BLaER1 (cell line): ENCODE results near the gene CFAP20DC.
A peak's percentile ranks its signal among the peaks of the same experiment; 100 is the strongest.

Source experiments
- H3K27ac ChIP-seq: shearing (Covaris generic); formaldehyde crosslinking; 2 replicates; pipeline ENCODE4 v1.8.1; 2022
- H3K27me3 ChIP-seq: shearing (Covaris generic); formaldehyde crosslinking; 2 replicates; pipeline ENCODE4 v1.8.1; 2022
- H3K36me3 ChIP-seq: shearing (Covaris generic); formaldehyde crosslinking; 2 replicates; pipeline ENCODE4 v1.8.1; 2022
- H3K4me1 ChIP-seq: shearing (Covaris generic); formaldehyde crosslinking; 2 replicates; pipeline ENCODE4 v1.8.1; 2022
- H3K4me2 ChIP-seq: shearing (Covaris generic); formaldehyde crosslinking; 2 replicates; pipeline ENCODE4 v1.8.1; 2022
- H3K4me3 ChIP-seq: shearing (Covaris generic); formaldehyde crosslinking; 2 replicates; pipeline ENCODE4 v1.8.1; 2022
- H3K9ac ChIP-seq: shearing (Covaris generic); formaldehyde crosslinking; 2 replicates; pipeline ENCODE4 v1.8.1; 2022
- H3K9me3 ChIP-seq: shearing (Covaris generic); formaldehyde crosslinking; 2 replicates; pipeline ENCODE4 v1.8.1; 2022
- H4K20me1 ChIP-seq: shearing (Covaris generic); formaldehyde crosslinking; 2 replicates; pipeline ENCODE4 v1.8.1; 2022
- Cebpa-rat ChIP-seq: shearing (Covaris generic); IDR thresholded peaks from 2 replicates; pipeline ENCODE4 v1.8.1; 2022

CFAP20DC gene

GRCh38 chr3:58888087-58888486, 161.7 kb downstream of the CFAP20DC start:
- no peak for TF ChIP-seq Cebpa-rat
- H3K4me3 ChIP-seq: no peak overlapping the region
- no peak overlapping the region for H3K4me2 ChIP-seq
- no peak overlapping the region for H3K27ac ChIP-seq
- H3K9ac ChIP-seq: no peak overlapping the region
- peaks cover 21% of the 10 kb centered on the region for H3K36me3 ChIP-seq
- H3K4me1 ChIP-seq: no peaks in the 10 kb centered on the region
- H4K20me1 ChIP-seq: no peaks in the 10 kb centered on the region
- H3K27me3 ChIP-seq: no peaks in the 10 kb centered on the region
- peaks cover 30% of the 10 kb centered on the region for H3K9me3 ChIP-seq

DNA sequence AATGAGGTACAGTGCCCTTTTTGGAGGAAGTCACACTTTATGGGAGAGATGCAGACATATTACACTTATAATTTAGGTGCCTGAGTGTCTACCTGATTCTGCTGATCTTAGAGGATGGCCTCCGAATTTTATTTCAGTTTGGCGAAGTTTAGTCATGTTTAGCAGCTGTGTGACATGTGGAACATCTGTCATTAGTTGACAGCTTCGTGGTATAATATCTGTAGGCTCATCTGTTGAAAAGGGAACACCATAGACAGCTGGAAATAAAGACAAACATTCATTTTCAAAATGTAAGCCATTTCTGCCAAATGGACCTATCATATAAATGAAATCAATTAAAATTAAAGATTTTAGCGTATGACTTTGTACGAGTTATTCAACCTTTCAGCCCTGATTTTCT, 165.4 kb downstream of the CFAP20DC start:
- no peak for TF ChIP-seq Cebpa-rat
- no peak overlapping the region for H3K4me2 ChIP-seq
- H3K36me3 ChIP-seq: peaks cover 21% of the 10 kb centered on the region
- no peak overlapping the region for H3K4me3 ChIP-seq
- H4K20me1 ChIP-seq: no peaks in the 10 kb centered on the region
- no peak overlapping the region for H3K27ac ChIP-seq
- peaks cover 7% of the 10 kb centered on the region; the same call in 1 of the 2 replicates for H3K9me3 ChIP-seq
- no peaks in the 10 kb centered on the region for H3K4me1 ChIP-seq
- H3K9ac ChIP-seq: no peak overlapping the region
- H3K27me3 ChIP-seq: no peaks in the 10 kb centered on the region

DNA sequence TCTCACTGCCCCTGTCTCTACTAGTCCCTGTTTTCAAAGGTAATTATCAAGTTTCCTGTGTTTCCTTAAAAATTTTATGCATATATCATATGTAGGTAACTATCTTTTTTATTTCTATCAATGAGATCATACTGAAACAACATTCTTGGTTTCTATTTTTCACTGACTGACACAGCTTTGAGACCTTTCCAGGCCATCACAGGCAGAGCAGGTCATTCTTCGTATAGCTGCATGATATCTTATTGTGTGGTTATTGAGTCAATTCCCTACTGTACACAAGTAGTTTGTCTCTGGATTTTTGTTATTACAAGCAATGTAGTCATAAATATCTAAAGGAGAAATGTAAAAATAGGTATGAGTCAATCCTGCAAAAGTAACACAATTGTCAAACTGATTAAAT, 169.6 kb downstream of the CFAP20DC start:
- peaks cover 14% of the 10 kb centered on the region for H3K36me3 ChIP-seq
- H3K4me3 ChIP-seq: no peak overlapping the region
- H3K27ac ChIP-seq: no peak overlapping the region
- H3K27me3 ChIP-seq: no peaks in the 10 kb centered on the region
- H4K20me1 ChIP-seq: no peaks in the 10 kb centered on the region
- no peak for TF ChIP-seq Cebpa-rat
- no peaks in the 10 kb centered on the region for H3K4me1 ChIP-seq
- H3K9ac ChIP-seq: no peak overlapping the region
- H3K9me3 ChIP-seq: no peaks in the 10 kb centered on the region
- H3K4me2 ChIP-seq: no peak overlapping the region

DNA sequence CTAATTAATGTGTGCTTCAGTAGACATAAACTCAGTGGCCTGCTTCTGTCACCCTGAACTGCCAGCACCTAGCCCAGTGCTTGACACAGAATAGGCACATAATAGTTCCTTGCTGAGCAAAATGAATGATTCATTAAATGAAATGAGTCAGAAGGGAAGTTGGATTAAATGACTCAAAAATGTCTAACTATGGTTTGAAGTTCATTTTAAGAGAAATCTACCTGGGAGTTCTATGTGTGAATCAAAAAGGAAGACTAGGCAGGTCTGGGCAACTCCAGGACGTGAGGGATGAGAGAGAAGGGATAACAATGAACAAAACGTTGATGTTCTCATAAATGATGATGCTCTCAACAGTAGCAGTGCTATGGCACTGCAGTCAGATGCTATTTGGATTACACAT, 175.0 kb downstream of the CFAP20DC start:
- Histone ChIP-seq H4K20me1 (no peaks in the 10 kb centered on the region), H3K27me3 (no peaks in the 10 kb centered on the region), H3K9ac (no peak overlapping the region), H3K4me3 (no peak overlapping the region), H3K27ac (peak overlapping the region; percentile 47; the same call in 1 of the 2 replicates), H3K9me3 (peaks cover 10% of the 10 kb centered on the region; the same call in 1 of the 2 replicates), H3K4me1 (no peaks in the 10 kb centered on the region), H3K4me2 (no peak overlapping the region), H3K36me3 (peaks cover 35% of the 10 kb centered on the region)
- TF ChIP-seq Cebpa-rat: no peak

DNA sequence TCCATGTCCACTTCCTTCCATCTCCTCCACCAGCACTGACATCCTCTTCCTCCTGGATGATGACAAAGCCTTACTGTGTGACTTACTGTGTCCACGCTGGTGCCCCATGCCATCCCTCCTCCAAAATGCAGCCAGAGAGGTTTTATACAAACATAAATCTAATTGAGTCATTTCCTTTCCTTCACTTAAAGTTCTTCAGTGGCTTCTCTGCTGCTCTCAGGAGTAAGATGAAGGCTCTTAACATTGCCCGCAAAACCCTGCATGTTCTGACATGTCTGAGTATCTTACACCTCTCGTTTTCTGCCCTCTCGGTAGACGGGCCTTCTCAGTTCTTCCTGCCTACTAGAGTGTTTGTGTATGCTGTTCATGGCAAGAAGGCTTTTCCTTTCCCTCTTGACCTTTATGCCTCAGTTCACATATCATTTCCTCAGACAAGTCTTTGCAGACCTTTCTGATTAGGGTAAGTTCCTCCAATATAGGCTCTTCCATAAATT, 175.5 kb downstream of the CFAP20DC start:
- TF ChIP-seq Cebpa-rat: no peak
- no peak overlapping the region for H3K9ac ChIP-seq
- H3K27me3 ChIP-seq: no peaks in the 10 kb centered on the region
- no peaks in the 10 kb centered on the region for H3K4me1 ChIP-seq
- peaks cover 10% of the 10 kb centered on the region; the same call in 1 of the 2 replicates for H3K9me3 ChIP-seq
- no peak overlapping the region for H3K4me2 ChIP-seq
- H3K4me3 ChIP-seq: no peak overlapping the region
- no peaks in the 10 kb centered on the region for H4K20me1 ChIP-seq
- H3K36me3 ChIP-seq: peaks cover 35% of the 10 kb centered on the region
- H3K27ac ChIP-seq: peak overlapping the region; percentile 47; the same call in 1 of the 2 replicates

DNA sequence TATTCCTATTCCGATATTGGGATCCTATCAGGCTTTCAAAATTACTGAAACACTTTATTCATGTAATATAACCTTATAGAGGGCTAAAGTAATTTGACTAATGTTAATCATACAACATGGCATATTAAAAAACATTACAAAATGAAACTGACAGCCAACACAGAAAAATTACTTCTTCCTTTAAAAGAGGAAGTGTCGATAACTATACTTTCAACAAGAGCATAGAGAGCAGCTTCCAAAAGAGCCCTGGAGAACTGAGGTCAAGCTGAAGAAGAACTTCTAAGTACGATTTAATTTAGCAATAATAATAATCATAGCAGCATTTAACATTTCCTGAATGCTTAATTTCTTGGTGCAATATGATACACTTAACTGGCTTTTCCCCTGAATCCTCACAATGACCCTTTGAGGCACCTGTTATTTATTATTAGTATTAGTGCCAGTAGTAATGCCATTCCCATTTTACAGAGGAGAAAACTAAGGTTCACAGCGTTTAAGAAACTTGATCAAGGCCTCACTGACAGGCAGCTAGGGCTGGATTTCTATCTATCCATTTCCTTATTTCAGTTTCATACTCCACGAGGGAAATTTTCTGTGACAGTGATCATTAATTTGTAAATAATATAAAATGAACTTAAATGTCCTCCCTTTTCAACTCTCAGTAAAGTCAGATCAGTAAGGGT, 181.6 kb downstream of the CFAP20DC start:
- H3K4me2 ChIP-seq: peak overlapping the region; percentile 5; the same call in 1 of the 2 replicates
- H3K36me3 ChIP-seq: peaks cover 41% of the 10 kb centered on the region
- H3K9ac ChIP-seq: no peak overlapping the region
- H4K20me1 ChIP-seq: no peaks in the 10 kb centered on the region
- no peak overlapping the region for H3K4me3 ChIP-seq
- no peaks in the 10 kb centered on the region for H3K27me3 ChIP-seq
- H3K4me1 ChIP-seq: peaks cover 45% of the 10 kb centered on the region
- peaks cover 28% of the 10 kb centered on the region for H3K9me3 ChIP-seq
- H3K27ac ChIP-seq: no peak overlapping the region
- no peak for TF ChIP-seq Cebpa-rat

DNA sequence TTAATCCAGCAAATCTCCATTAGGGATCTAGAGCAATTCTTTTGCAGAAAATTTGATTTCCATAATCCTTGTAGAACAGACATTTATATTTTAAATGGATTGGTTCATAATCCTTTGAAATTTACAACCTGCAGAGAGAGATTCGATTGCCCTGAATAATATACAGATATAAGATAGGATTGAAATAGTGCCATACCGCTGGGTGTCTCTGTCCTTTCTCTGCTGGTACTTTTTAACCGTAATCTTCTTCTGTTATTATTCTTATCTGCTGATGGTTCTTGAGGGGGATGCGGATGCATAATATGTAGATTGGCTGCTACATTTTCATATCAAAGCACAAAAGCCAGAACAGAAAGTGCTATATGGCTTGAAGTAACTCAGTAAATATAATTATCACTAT, 182.2 kb downstream of the CFAP20DC start:
- no peak for TF ChIP-seq Cebpa-rat
- peaks cover 51% of the 10 kb centered on the region for H3K4me1 ChIP-seq
- peak overlapping the region; percentile 5; the same call in 1 of the 2 replicates for H3K4me2 ChIP-seq
- H3K9me3 ChIP-seq: peaks cover 28% of the 10 kb centered on the region
- H3K27ac ChIP-seq: no peak overlapping the region
- no peak overlapping the region for H3K4me3 ChIP-seq
- H3K27me3 ChIP-seq: no peaks in the 10 kb centered on the region
- no peaks in the 10 kb centered on the region for H4K20me1 ChIP-seq
- H3K36me3 ChIP-seq: peaks cover 36% of the 10 kb centered on the region
- H3K9ac ChIP-seq: no peak overlapping the region

DNA sequence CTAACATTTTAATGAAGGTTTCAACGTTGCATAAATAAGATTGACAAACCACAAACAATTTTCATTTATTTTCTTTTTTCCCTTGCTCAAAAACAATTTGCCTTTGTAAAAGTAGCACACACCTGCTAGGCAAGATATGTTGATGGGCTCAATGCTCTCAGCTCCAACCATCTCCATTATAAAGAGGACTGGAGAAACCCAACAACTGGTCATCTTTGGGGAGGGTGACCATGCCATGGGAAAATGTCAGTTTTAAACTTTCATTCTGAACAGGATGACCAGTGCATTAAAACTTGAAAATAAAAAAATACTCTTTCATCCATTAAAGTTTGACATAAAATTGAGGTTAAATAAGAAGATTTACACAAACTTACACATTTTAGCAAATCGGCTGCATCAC, 183.7 kb downstream of the CFAP20DC start:
- H3K36me3 ChIP-seq: peaks cover 24% of the 10 kb centered on the region
- no peak overlapping the region for H3K4me3 ChIP-seq
- peaks cover 21% of the 10 kb centered on the region for H3K9me3 ChIP-seq
- H4K20me1 ChIP-seq: no peaks in the 10 kb centered on the region
- peaks cover 62% of the 10 kb centered on the region for H3K4me1 ChIP-seq
- H3K27me3 ChIP-seq: no peaks in the 10 kb centered on the region
- no peak for TF ChIP-seq Cebpa-rat
- 0 out of 2 replicates have a peak overlapping the region, but pooled peaks have one; percentile 3 for H3K4me2 ChIP-seq
- H3K9ac ChIP-seq: no peak overlapping the region
- H3K27ac ChIP-seq: no peak overlapping the region

DNA sequence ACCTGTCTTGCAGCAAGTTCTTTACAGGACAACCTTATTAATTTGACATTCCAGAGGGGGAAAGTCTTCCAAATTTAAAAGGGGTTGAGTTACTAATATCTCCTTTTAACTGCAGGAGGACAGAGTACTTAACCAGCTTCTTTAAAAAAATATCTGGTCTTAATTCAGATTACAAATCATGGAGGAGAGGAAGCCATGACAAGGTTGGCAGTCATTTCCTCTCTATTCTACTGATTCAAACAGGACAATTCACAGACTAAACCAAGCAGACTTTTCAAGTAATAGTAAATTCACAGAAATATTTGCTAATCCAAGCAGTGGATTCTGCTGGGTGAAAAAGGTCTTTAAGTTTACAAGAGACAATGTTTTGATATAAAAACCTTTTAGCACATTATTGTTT, 185.3 kb downstream of the CFAP20DC start:
- H3K4me2 ChIP-seq: peak overlapping the region; percentile 80
- peaks cover 22% of the 10 kb centered on the region; the same call in 1 of the 2 replicates for H3K36me3 ChIP-seq

DNA sequence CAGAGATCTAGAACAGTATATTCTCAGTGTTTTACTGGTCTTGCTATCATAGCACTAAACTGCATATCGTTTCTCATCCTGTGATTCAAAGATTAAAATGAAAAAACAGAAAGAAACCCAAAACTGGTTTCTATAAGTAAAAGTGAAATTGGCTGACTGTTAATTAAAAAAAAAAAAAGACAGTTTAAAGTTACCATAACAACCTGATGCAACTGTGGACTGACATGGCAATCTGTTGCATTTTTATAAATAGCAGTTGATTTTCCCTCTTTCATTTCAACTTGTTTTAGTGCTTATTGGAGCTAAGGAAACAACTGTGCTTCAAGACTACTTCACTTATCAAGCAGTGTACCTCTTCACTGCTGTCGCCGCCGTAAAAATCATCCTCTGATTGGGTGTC, 186.6 kb downstream of the CFAP20DC start:
- Histone ChIP-seq H3K9ac (peak overlapping the region; percentile 51; the same call in 1 of the 2 replicates), H3K4me1 (peaks cover 86% of the 10 kb centered on the region), H3K27me3 (no peaks in the 10 kb centered on the region), H3K4me2 (peak overlapping the region; percentile 80), H3K9me3 (peaks cover 18% of the 10 kb centered on the region; the same call in 1 of the 2 replicates), H4K20me1 (no peaks in the 10 kb centered on the region), H3K36me3 (peaks cover 22% of the 10 kb centered on the region; the same call in 1 of the 2 replicates), H3K27ac (peak overlapping the region; percentile 91), H3K4me3 (peak overlapping the region; percentile 16; the same call in 1 of the 2 replicates)
- TF ChIP-seq Cebpa-rat: no peak

More for the DNA sequence above, 185.3 kb downstream of the CFAP20DC start:
- TF ChIP-seq Cebpa-rat: no peak
- Histone ChIP-seq H3K4me3 (no peak overlapping the region), H3K9ac (no peak overlapping the region; the same call in 1 of the 2 replicates), H3K9me3 (peaks cover 18% of the 10 kb centered on the region; the same call in 1 of the 2 replicates), H4K20me1 (no peaks in the 10 kb centered on the region), H3K4me1 (peaks cover 78% of the 10 kb centered on the region), H3K27me3 (no peaks in the 10 kb centered on the region), H3K27ac (peak overlapping the region; percentile 91)
